Left ventricle myocardium superior (tissue), 1 donor: ENCODE data around the gene CLN5. TPM values are rescaled to one million over a fixed set of nuclear protein-coding genes. Genes with fewer than 3 reads are reported as not detected.
"Not testable (repeated sequence)": the region's sequence is repeated elsewhere in the genome, so short reads cannot be mapped to it uniquely, and the experiment has no call there.

Experiments used
- ATAC-seq: fragments of 200-7000 bp; cut with Tn5 transposase; one replicate; pipeline ENCODE4 v1.9.1; 2020; ENCODE audit warnings: mild to moderate bottlenecking, moderate library complexity
- DNase-seq: peaks from one replicate; pipeline ENCODE4 v3.0.0-alpha.2; 2020
- intact Hi-C: fragments of 100-400 bp; cut with micrococcal nuclease; formaldehyde crosslinking; loops from one replicate; pipeline ENCODE4 v1.11.0; 2022
- long read RNA-seq: library from polyadenylated mRNA; unstranded; transcript quantifications from one replicate; pipeline ENCODE4 v2.0.0, GENCODE V29; 2021
- total RNA-seq: library from RNA; stranded (reverse); fragmentation: NEBNext Ultra II Directional; extraction: Animal tissue kit (Norgen Biotek cat#: 25700); gene quantifications from one replicate; pipeline ENCODE4 v1.2.1, GENCODE V29; 2021
- donor health status: DM: no; HTN: yes; CAD: no; lungs with severe emphysema.

The CLN5 gene
- total RNA-seq: 16.8 TPM
- long read RNA-seq, full-length matches to known transcripts: 34 of 36 reads
- long read RNA-seq, partial matches to known transcripts: 2 of 36 reads
- long read RNA-seq, other reads (novel, unspliced or antisense): 0 of 36 reads

DNA sequence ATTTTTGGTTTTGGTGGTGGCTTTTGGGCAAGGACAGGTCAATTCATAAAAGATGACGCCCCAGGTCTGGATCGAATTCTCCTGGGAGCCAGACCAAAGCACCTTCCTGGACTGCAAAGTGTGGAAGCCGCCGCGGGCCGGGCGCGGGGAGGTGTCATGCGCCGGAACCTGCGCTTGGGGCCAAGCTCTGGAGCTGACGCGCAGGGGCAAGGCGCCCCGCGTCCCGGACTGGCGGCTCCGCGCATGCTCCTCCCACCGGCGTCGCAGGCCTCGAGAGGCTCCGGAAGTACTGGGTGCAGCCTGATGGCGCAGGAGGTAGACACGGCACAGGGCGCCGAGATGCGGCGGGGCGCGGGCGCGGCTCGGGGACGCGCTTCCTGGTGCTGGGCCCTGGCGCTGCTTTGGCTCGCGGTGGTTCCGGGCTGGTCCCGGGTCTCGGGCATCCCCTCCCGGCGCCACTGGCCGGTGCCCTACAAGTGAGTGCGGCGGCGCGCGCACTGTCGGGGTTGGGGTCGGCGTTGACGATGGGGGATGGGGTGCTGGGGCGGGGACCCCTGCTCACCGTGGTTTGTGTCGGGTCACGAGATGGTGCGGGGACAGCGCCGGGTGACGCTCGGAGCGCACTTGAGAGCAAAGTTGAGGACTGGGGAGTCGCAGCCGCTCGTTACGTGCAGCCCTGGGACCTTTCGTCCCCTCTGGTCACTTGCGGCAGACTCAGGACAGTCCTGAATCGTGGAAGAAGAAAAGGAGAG, at the start of gene CLN5:
TSS of gene CLN5 (plus strand) at position 286 of the 752 bp plus-strand sequence. CDS start at position 304, 18 bp downstream.
- ATAC-seq (peak; percentile 99), DNase-seq (peak; percentile 97)
- intact Hi-C loops: no loop called here

DNA sequence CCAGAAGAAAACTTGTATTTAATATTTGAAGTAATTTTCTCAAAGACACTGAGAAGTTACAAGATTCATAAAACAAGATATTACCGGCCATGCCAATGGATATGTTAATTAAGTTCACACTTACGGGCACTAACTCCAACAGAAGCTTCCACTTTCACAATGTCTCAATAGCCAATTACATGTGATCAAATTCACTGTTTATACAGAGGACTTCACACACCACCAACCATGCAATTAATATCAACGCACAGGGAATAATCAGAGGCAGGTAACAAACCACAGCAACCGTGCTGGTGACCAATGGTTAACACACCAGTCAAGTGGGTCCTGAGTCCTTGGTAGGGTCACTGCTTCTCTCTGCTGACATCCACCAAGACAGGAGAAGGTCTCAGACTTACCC, 49.5 kb upstream of the CLN5 start:
- intact Hi-C loops: no loop called here
- DNase-seq (no peak), ATAC-seq (no peak)

DNA sequence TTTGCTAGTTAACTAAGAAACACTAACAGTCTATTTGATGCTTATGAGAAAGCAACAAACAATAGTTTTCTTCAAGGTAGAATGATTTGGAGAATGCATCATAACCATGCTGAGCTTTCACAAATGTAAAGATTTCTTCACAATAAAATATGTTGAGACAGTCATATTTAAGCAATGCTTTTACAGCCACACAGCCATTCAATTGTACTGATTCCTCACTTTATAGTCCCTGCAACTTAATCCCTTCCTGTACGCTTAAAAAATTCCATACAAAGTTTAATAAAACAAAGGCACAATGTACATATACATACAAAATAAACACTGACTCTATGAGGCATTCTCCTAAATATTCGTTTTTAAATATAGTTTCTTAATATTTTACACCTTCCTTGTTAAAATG, 48.2 kb upstream of the CLN5 start:
- no peak for ATAC-seq
- DNase-seq: no peak
- intact Hi-C loops: no loop called here

DNA sequence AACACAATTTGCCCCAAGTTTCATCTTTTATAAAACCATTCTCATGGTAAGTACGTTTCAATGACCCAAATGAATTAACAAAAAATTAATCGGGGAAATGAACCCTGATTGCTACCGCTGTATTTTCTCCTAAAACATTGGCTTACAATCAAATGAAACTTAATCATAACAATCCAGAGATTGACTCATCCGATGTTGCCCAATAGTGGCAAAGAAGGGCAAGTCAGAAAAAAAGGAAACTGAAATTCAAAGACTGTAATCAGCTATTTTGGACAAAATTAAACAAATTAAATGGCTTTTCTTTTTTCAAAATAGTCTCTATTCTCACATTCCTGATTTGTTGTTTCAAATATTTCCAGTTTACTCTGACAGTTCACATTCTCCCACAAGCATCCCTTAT, 47.4 kb upstream of the CLN5 start:
- intact Hi-C loops: no loop called here
- ATAC-seq (no peak), DNase-seq (no peak)

DNA sequence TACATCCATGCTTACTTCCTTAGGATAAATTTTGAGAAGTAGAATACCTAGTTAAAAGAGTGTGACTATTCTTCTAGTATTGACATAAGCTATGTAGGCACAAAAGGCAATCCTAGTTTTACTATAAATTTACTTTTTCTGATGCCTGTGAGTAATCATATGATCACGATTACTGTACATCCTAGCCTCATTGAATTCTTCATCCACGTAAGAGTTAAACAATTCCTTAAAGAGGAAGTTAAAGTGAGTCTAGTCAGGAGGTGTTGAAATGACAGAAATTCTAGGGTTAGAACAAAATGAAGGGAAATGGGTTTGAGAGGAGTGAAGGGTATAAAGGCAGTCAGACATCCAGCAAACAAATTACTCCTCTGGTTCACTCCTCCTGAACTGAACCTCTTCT, 43.7 kb upstream of the CLN5 start, which contains the start of gene ACOD1:
TSS of gene ACOD1 (plus strand) at position 363 of the 400 bp plus-strand sequence. CDS start 48 bp downstream, outside the sequence.
- no peak for DNase-seq
- ATAC-seq: no peak
- intact Hi-C loops: no loop called here

DNA sequence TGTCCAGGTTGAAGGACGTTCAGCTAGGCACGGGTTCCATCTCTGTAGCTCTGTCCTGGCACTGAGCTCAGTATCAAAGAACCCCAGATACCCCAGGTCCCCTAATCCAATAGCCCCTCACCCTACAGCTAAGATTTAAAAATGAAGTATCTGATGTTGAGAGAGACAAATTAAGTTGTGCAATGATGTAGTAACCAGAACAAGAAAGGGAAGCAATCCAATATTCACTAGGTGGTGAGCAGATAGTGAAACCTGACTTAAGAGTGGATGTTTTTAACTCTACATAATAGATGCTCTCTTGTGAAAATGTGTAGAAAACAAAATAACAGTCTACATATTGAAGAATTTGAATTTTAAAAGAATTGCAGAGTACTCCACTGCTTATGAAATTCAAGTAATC, 41.8 kb upstream of the CLN5 start:
- DNase-seq (no peak), ATAC-seq (no peak)

DNA sequence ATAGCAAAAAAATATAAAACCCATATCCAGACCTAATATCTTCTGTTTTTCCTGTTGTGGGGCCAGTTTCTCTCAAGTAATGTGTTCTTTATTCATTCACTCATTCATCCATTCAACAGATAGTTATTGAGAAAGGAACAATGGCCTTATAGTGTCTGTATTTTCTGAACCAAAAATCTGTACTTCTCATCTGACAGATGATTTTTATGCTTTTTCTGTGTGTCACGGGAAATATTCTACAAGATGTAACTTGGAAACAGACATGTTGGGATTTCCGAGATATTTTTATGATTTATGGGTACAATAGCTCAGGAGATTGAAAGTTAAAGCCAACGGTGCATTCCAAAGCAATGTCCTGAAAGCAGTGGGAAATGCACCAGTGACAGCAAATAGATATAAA, 37.9 kb upstream of the CLN5 start:
- ATAC-seq (no peak), DNase-seq (no peak)
- intact Hi-C loops: no loop called here

More for the DNA sequence above, 41.8 kb upstream of the CLN5 start:
- intact Hi-C loops: no loop called here

DNA sequence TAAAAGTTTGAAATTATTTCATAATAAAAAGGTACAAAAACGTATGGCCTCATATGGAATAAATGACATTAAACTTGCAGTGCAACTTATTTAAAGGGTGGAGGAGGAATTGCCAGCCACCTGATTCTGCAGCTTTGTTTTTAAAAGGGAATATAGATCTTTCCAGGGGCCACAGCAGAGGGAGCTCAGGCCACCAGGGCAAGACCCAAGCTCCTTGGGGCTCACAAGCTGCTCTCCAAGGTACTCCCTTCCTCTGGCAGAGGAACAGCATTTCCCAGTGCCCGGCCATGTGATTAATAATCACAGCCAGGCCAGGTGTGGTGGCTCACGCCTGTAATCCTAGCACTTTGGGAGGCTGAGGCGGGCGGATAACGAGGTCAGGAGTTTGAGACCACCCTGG, 37.3 kb upstream of the CLN5 start:
- intact Hi-C loops: no loop called here
- DNase-seq (no peak), ATAC-seq (no peak)

DNA sequence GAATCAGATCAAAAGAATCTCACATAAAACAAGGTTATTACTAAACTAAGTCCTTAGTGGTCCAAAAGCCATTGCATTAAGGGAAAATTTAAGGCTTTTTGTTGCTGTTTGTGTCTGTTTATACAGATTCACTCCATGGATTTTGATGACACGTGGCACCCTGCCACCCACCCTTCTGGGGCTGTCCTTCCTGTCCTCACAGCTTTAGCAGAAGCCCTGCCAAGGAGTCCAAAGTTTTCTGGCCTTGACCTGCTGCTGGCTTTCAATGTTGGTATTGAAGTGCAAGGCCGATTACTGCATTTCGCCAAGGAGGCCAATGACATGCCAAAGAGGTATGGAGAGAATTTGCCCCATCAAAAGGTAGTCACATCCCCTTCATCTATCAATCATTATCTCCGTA, 36.7 kb upstream of the CLN5 start:
- intact Hi-C loops: no loop called here
- no peak for ATAC-seq
- DNase-seq: no peak

DNA sequence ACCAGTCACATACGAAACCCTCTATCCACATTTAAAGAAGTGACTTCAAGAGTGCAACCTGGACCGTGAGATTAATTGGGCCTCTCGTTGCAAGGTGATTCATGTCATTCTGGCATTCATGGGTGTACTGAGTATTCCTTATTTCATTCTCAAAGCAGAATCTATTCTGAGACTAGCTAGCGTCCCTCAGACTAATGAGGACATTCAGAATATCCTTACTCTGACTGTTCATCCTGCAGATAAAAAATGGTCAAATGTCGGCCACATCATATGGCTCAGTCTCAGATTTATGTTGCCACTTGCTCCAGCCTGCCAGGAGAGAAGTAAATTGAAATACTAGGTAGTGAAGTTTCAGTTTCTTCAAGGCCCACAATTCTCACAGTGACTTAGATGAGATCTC, 36.2 kb upstream of the CLN5 start:
- intact Hi-C loops: no loop called here
- DNase-seq (no peak), ATAC-seq (no peak)

DNA sequence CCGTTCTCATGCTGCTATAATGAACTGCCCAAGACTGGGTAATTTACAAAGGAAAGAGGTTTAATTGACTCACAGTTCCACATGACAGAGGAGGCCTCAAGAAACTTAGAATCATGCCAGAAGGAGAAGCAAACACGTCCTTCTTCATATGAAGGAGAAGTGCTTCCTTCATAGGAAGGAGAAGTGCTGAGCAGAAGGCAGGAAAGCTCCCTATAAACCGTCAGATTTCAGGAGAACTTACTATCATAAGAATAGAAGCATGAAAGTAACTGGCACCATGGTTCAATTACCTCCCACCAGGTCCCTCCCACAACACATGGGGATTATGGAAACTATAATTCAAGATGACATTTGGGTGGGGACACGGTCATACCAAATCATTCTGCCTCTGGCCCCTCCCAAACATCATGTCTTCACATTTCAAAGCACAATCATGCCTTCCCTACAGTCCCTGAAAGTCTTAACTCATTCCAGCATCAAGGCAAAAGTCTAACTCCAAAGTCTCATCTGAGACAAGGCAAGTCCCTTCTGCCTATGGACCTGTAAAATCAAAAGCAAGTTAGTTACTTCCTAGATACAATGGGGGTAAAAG, 32.9 kb upstream of the CLN5 start:
- intact Hi-C loops: no loop called here
- DNase-seq: no peak
- ATAC-seq: no peak

DNA sequence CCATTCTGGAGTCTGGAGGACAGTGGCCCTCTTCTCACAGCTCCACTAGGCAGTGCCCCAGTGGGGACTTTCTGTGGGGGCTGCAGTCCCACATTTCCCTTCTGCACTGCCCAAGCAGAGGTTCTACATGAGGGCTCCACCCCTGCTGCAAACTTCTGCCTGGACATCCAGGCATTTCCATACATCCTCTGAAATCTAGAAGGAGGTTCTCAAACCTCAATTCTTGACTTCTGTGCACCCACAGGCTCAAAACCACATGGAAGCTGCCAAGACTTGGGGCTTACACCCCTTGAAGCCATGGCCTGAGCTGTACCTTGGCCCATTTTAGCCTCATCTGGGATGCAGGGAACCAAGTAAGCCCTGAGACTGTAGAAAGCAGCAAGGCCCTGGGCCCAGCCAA, 32.1 kb upstream of the CLN5 start:
- intact Hi-C loops, DNase-seq, ATAC-seq: not testable (repeated sequence)

DNA sequence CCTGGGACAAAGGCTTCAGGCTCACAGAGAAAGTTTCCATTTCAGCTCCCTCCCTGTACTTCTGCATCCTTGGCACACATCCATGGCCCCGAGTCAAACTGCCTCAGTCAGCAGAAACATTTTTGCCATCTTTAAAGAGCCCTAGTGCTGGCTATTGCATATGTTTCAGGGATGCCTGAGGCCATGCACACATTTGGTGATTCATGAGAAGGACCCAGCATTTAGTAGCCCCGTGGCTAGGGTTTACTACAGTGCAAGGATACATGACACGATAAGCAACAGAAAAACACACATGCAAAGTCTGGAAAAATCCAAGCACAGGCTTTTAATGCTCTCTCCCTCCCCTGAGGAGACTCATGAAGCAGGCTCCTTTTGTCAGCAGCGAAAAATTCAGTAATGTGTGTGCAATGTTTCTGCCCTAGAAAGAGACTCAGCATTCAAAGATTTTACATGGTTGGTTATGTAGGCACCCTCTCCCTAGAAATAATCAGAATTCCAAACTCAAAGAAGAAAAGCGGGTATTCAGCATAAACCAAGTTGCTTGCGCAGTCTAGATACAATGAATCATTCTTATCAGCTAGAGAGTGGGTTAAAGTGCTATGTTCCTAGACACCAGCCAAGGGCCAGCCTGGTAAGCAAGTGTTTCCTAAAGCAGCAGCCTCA, 26.0 kb upstream of the CLN5 start:
- peak; percentile 61 for DNase-seq
- ATAC-seq: peak; percentile 73
- intact Hi-C loops: no loop called here

DNA sequence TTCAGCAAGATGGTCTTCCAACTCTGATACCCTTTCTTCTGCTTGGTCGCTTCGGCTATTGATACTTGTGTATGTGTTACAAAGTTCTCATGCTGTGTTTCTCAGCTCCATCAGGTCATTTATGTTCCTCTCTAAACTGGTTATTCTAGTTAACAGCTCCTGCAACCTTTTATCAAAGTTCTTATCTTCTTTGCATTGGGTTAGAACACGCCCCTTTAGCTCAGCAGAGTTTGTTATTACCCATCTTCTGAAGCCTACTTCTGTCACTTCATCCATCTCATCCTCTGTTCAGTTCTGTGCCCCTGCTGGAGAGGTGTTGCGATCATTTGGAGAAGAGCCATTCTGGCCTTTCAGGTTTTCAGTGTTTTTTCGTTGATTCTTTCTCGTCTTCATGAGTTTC, 24.9 kb upstream of the CLN5 start:
- ATAC-seq (no peak), DNase-seq (no peak)
- intact Hi-C loops: no loop called here

DNA sequence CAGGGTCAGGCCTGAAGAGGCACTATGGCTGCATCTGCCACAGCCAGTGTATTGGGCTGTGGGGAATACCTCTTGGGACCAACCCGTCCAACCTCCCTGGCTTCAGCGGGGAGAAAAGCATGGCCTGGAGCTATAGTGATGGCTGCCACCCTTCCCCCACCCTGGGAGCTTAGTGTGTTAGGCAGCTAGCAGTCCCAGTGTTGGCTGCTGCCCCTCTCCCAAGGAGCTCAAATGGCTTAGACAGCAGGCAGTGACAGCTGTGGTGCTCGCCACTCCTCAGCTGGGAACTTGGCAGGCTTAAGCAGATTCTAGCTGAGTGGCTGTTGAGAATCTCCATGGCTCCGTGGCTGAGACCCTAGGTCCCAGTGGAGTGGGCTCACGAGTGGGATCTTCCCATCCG, 23.8 kb upstream of the CLN5 start:
- ATAC-seq: no peak
- intact Hi-C loops: no loop called here
- DNase-seq: no peak

DNA sequence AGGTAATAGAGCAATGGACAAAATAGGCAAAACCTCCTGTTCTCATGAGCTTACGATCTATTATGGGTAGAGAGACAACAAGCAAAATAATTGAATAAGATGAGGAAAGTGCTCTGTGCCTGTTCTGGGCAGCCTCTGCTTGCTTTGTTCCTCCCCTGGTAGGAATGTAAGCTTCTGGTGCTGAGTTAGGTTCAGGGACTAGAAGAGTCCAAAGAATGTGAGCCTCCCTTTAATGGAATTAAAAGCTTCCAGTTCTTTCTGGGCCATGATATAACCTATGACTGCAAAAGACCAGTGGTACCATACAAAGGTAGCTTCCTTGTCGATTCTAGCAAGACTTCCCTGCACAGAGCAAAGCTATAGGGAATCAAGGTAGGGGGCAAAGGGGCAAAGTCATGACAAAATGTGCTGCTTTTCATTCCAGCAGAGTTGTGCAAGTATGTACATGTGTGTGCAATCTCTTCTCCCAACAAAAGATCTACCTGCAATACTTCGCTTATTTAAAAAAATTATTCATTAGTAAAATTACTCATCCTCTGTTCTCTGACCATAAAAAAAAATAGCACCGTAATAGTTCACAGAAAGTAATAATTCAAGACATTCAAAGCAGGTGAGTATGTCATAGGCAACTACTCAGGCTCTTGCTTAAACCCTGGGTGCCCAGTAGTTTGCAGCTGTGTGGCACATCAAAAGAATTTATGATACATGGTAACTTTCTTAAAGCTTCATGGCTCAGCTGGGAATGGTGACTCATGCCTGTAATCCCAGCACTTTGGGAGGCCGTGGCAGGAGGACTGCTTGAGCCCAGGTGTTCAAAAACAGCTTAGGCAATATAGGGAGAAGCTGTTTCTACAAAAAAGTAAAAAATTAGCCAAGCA, 22.2 kb upstream of the CLN5 start:
- intact Hi-C loops: no loop called here
- ATAC-seq: no peak

DNA sequence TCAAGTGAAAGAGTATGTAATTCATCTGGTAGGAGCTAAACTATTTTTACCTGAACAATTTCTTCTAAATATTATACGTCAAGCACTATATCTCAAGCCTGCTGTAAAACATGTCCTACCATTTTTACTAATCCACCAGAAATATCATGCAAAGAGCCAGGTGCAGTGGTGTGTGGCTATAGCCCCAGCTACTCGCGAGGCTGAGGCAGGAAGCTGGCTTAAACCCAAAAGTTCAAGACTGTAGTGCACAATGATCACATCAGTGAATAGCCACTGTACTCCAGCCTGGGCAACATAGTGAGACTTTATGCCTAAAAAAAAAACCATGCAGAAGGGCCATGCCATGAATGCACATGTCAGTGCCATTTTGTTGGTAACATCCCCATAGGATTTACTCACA, 20.7 kb upstream of the CLN5 start:
- ATAC-seq: no peak
- no peak for DNase-seq
- intact Hi-C loops: no loop called here

More for the DNA sequence above, 22.2 kb upstream of the CLN5 start:
- no peak for DNase-seq

DNA sequence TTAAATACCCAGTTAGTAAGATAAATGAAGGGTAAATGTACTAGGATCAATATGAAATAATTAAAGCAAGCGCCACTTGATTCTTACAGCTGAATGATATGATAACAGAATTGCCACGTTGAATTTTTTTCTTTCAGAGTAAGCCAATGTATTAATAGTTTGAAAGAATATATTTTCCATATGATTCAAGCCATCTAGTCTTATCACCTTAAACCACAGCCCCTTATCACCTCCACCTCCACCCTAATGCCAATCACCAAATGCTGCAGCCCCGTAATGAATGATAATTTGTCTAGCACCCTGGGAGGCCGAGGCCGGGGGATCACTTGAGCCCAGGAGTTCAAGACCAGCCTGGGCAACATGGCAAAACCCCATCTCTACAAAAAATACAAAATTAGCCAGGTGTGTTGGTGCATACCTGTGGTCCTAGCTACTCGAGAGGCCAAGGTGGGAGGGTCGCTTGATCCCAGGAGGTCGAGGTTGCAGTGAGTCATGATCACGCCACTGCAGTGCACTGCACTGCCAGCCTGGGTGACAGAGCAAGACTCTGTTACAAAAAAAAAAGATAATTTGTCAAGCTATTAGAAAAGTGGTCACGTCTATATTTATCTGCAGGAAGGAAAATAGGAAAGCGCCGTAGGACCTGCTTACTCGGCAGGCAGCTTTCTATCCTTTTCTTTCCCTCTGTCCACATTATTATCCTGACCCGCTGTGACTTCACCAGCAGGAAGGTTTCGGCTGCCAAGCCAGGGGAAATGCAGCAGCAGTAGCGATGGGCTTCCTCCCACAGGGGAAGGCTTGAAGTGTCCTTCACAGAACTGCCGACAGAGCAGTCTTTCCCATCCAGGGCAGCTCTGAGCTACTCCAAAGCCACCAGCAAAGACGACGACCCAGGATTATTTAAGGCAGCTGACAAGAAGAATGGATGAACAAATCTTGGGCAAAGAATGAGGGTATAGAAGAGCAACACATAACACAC, 19.7 kb upstream of the CLN5 start:
- DNase-seq: no peak
- intact Hi-C loops: no loop called here
- no peak for ATAC-seq
